Keratinocyte (primary cell): ENCODE measurements around the gene GATAD2B. TPM values are rescaled to one million over a fixed set of nuclear protein-coding genes. Genes with fewer than 3 reads are reported as not detected.
"Not testable (repeated sequence)": the region's sequence is repeated elsewhere in the genome, so short reads cannot be mapped to it uniquely, and the experiment has no call there.

Experiments used
- DNase-seq: peaks from one replicate; pipeline ENCODE4 v3.0.0-alpha.2; 2011; ENCODE audit warnings: low read depth, missing footprints, low spot score
- FAIRE-seq: peaks from 2 replicates; lab custom pipeline; 2011; peaks lifted over from hg19 to GRCh38; lab: Jason Lieb, UNC
- H2AFZ ChIP-seq: 2 replicates; pipeline ENCODE4 v1.6.0; 2012; ENCODE audit warnings: low read length, control low read depth, inconsistent platforms; ENCODE audit not compliant: control insufficient read depth
- H3K27ac ChIP-seq: 2 replicates; pipeline ENCODE4 v1.5.1; 2011; ENCODE audit warnings: low read length; ENCODE audit not compliant: control insufficient read depth, insufficient read depth
- H3K27me3 ChIP-seq: 3 replicates; pipeline ENCODE4 v1.6.0; 2011; ENCODE audit warnings: low read length; ENCODE audit not compliant: control insufficient read depth, insufficient read depth; ENCODE audit errors: extremely low read depth
- H3K36me3 ChIP-seq, 2 experiments: 2 replicates in 1 of 2; 3 replicates in 1 of 2; pipeline ENCODE4 v1.5.1; 2011; ENCODE audit warnings: low read length in 2 of 2, mild to moderate bottlenecking in 1 of 2; ENCODE audit not compliant: control insufficient read depth in 2 of 2, insufficient read depth in 2 of 2; ENCODE audit errors: extremely low read depth in 1 of 2
- H3K4me1 ChIP-seq: 3 replicates; pipeline ENCODE4 v1.5.1; 2011; ENCODE audit warnings: low read length; ENCODE audit not compliant: control insufficient read depth, insufficient read depth; ENCODE audit errors: extremely low read depth
- H3K4me2 ChIP-seq: 3 replicates; pipeline ENCODE4 v1.6.0; 2011; ENCODE audit warnings: low read depth, low read length; ENCODE audit not compliant: control insufficient read depth, insufficient read depth; ENCODE audit errors: extremely low read depth
- H3K4me3 ChIP-seq, 3 experiments: fragments of 200-600 bp in 1 of 3; sonication (generic) in 1 of 3; 2 replicates in 2 of 3; 3 replicates in 1 of 3; pipeline ENCODE4 v1.5.1; 2011 to 2016; ENCODE audit warnings: low read length in 3 of 3, mild to moderate bottlenecking in 3 of 3, control low read depth in 2 of 3, inconsistent platforms in 1 of 3, low read depth in 1 of 3, mixed read lengths in 1 of 3, mixed run types in 1 of 3, moderate library complexity in 1 of 3; ENCODE audit not compliant: control insufficient read depth in 2 of 3, insufficient read depth in 2 of 3; ENCODE audit errors: extremely low read depth in 1 of 3
- H3K79me2 ChIP-seq: 2 replicates; pipeline ENCODE4 v1.6.0; 2012; ENCODE audit warnings: low read length; ENCODE audit not compliant: control insufficient read depth, insufficient read depth
- H3K9ac ChIP-seq: 3 replicates; pipeline ENCODE4 v1.6.0; 2011; ENCODE audit warnings: low read length; ENCODE audit not compliant: control insufficient read depth, insufficient read depth; ENCODE audit errors: extremely low read depth
- H3K9me1 ChIP-seq: 3 replicates; pipeline ENCODE4 v1.6.0; 2011; ENCODE audit warnings: low read length; ENCODE audit not compliant: control insufficient read depth, insufficient read depth; ENCODE audit errors: extremely low read depth
- H3K9me3 ChIP-seq: 2 replicates; pipeline ENCODE4 v1.5.1; 2012; ENCODE audit warnings: low read depth, low read length; ENCODE audit not compliant: control insufficient read depth
- H4K20me1 ChIP-seq: 3 replicates; pipeline ENCODE4 v1.6.0; 2011; ENCODE audit warnings: low read length; ENCODE audit not compliant: control insufficient read depth, insufficient read depth; ENCODE audit errors: extremely low read depth
- EZH2 ChIP-seq: IDR thresholded peaks from one replicate; pipeline ENCODE4 v1.6.1; 2012; ENCODE audit warnings: inconsistent platforms, mild to moderate bottlenecking, low read length, moderate library complexity
- dilution Hi-C: fragments of 300-500 bp; cut with MboI; formaldehyde crosslinking; loops from one replicate; pipeline ENCODE4 v1.7.0; 2020; ENCODE audit warnings: low sequenced_read_pairs; ENCODE audit not compliant: extremely low pct_ligation_motif_present
- polyA plus RNA-seq, 5 experiments: library from polyadenylated mRNA; depleted of rRNA in 3 of 5; stranded (reverse) in 3 of 5; stranded (forward) in 1 of 5; unstranded in 1 of 5; fragments of >200 nt; gene quantifications; 1 replicate in 1 of 5; 2 replicates in 3 of 5; 3 replicates in 1 of 5; pipeline versions ENCODE4 v1.2.1 to v1.2.3, GENCODE V29; 2011 to 2012; ENCODE audit warnings: missing spikeins in 2 of 5, low read depth in 1 of 5, low replicate concordance in 1 of 5
- TF ChIP-seq, protein P1 (sequence below), 3 experiments: IDR thresholded peaks in 1 of 3; conservative IDR thresholded peaks in 1 of 3; optimal IDR thresholded peaks in 1 of 3; 2 replicates in 2 of 3; 3 replicates in 1 of 3; pipeline versions ENCODE3 to v1.5.1; 2011; ENCODE audit warnings: low read length in 3 of 3, mild to moderate bottlenecking in 3 of 3, moderate library complexity in 2 of 3, control low read depth in 1 of 3, inconsistent platforms in 1 of 3; ENCODE audit not compliant: insufficient read depth in 2 of 3; ENCODE audit errors: extremely low read depth in 1 of 3

The GATAD2B gene
- polyA plus RNA-seq, 1 donor (not counting 4 experiments of a cell fraction or from before 2014, with no cell fraction given), result 6.1 TPM

DNA sequence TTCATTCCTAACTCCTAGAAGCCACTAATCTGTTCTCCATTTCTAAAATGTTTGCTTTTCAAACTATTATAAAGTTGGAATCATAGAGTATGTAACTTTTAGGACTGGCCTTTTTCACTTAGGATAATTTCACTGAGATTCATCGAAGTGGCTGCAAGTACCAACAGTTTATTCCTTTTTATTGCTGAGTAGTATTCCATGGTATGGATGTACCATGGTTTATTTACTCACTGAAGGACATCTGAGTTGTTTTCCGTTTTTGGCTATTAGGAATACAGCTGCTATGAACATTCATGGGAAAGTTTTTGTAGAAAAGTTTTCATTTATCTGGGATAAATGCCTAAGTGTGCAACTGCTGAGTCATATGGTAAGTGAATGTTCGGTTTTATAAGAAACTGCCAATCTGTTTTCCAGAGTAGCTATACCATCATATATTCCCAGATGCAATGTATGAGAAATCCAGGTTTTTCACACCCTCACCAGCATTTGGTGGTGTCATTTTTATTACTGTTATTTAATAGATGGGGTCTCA lies 81.2 kb downstream of the GATAD2B start:
- Histone ChIP-seq H3K36me3 (no peaks in the 10 kb centered on the region), H3K27ac (no peak overlapping the region), H3K27me3 (no peaks in the 10 kb centered on the region), H4K20me1 (peaks cover 5% of the 10 kb centered on the region), H2AFZ (no peak overlapping the region), H3K9me3 (no peaks in the 10 kb centered on the region), H3K9ac (no peak overlapping the region), H3K4me3 (no peak overlapping the region), H3K4me2 (no peak overlapping the region), H3K9me1 (no peaks in the 10 kb centered on the region), H3K4me1 (no peaks in the 10 kb centered on the region), H3K79me2 (peaks cover 18% of the 10 kb centered on the region)
- no peak for DNase-seq
- FAIRE-seq, result no peak
- dilution Hi-C loops, result no loop called here
- TF ChIP-seq, protein P1, sequence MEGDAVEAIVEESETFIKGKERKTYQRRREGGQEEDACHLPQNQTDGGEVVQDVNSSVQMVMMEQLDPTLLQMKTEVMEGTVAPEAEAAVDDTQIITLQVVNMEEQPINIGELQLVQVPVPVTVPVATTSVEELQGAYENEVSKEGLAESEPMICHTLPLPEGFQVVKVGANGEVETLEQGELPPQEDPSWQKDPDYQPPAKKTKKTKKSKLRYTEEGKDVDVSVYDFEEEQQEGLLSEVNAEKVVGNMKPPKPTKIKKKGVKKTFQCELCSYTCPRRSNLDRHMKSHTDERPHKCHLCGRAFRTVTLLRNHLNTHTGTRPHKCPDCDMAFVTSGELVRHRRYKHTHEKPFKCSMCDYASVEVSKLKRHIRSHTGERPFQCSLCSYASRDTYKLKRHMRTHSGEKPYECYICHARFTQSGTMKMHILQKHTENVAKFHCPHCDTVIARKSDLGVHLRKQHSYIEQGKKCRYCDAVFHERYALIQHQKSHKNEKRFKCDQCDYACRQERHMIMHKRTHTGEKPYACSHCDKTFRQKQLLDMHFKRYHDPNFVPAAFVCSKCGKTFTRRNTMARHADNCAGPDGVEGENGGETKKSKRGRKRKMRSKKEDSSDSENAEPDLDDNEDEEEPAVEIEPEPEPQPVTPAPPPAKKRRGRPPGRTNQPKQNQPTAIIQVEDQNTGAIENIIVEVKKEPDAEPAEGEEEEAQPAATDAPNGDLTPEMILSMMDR (optimal IDR thresholded peaks at IDR 0.05 in 1 of 3, IDR thresholded peaks at IDR 0.05 in 1 of 3, conservative IDR thresholded peaks at IDR 0.05 in 1 of 3; ENCODE audit: extremely low read depth in 1 of 3, insufficient read depth in 2 of 3, low read length in 3 of 3), result no peak
- no peak for TF ChIP-seq EZH2

DNA sequence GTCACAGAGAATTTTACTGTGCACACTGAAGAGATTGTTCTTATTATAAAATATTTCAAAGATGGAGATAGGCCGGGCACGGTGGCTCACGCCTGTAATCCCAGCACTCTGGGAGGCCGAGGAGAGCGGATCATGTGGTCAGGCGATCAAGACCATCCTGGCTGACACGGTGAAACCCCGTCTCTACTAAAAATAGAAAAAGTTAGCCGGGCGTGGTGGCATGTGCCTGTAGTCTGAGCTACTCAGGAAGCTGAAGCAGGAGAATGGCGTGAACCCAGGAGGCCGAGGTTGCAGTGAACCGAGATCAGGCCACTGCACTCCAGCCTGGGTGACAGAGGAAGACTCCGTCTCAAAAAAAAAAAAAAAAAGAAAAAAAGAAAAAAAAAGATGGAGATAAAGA lies 82.0 kb downstream of the GATAD2B start:
- H3K36me3 ChIP-seq, H3K9ac ChIP-seq, FAIRE-seq, dilution Hi-C loops, H4K20me1 ChIP-seq, DNase-seq, H3K4me1 ChIP-seq, H3K9me1 ChIP-seq, H3K4me2 ChIP-seq, H3K27me3 ChIP-seq, H3K4me3 ChIP-seq, H2AFZ ChIP-seq, H3K9me3 ChIP-seq, H3K27ac ChIP-seq: not testable (repeated sequence)
- peaks cover 19% of the 10 kb centered on the region for H3K79me2 ChIP-seq

- H3K9ac ChIP-seq, H2AFZ ChIP-seq, H3K4me3 ChIP-seq, H4K20me1 ChIP-seq, H3K36me3 ChIP-seq, dilution Hi-C loops, H3K9me1 ChIP-seq, DNase-seq, H3K9me3 ChIP-seq, H3K4me2 ChIP-seq, FAIRE-seq, H3K27ac ChIP-seq, H3K27me3 ChIP-seq, H3K4me1 ChIP-seq: not testable (repeated sequence)
- H3K79me2 ChIP-seq, result peaks cover 18% of the 10 kb centered on the region
Observed at GRCh38 chr1:153833968-153834367, 88.8 kb downstream of the GATAD2B start.
